ENCODE data around the gene SYPL1.

GRCh38 chr7:106124186-106124585 is 12.1 kb upstream of the SYPL1 start:
- TF ChIP-seq CTCF (IDR thresholded peaks at IDR 0.05; ENCODE audit: low read depth, low read length, poor library complexity, severe bottlenecking): no peak
- no peak for TF ChIP-seq EZH2phosphoT487 (IDR thresholded peaks at IDR 0.05; ENCODE audit: borderline replicate concordance, low read length)

Measured in DOHH2 (cell line).